ENCODE measurements around the gene SLC47A1.
"Not testable (repeated sequence)": the region's sequence is repeated elsewhere in the genome, so short reads cannot be mapped to it uniquely, and the experiment has no call there.

DNA sequence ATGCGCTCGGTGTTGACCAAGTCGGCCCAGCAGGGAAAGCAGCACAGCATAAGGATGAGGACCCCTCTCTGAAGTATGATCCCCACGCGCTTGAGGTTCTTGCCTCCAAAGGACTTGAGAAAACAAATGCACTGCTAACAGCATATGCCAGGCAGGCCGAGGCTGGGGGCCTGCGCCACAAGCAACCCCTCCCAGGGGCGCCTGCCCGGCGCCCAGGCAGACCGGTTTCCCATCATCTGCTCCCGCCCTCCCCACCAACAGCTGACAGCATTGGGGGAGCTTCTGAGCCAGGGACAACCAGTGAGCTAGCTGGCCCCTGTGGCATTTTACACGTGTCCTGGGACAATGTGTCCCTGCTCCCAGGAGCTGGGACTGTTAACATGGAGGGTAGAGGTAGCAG is 48.5 kb downstream of the SLC47A1 start:
- not testable (repeated sequence) for TF ChIP-seq HNRNPLL (IDR thresholded peaks at IDR 0.05; ENCODE audit: low read depth, low read length, poor library complexity, severe bottlenecking); ZBTB1 (CRISPR knock-in tag; IDR thresholded peaks at IDR 0.05; ENCODE audit: borderline replicate concordance, low read depth); GATA2 (CRISPR knock-in tag; IDR thresholded peaks at IDR 0.05); ZNF586 (CRISPR knock-in tag; conservative IDR thresholded peaks at IDR 0.05)
- TF ChIP-seq, protein P1, sequence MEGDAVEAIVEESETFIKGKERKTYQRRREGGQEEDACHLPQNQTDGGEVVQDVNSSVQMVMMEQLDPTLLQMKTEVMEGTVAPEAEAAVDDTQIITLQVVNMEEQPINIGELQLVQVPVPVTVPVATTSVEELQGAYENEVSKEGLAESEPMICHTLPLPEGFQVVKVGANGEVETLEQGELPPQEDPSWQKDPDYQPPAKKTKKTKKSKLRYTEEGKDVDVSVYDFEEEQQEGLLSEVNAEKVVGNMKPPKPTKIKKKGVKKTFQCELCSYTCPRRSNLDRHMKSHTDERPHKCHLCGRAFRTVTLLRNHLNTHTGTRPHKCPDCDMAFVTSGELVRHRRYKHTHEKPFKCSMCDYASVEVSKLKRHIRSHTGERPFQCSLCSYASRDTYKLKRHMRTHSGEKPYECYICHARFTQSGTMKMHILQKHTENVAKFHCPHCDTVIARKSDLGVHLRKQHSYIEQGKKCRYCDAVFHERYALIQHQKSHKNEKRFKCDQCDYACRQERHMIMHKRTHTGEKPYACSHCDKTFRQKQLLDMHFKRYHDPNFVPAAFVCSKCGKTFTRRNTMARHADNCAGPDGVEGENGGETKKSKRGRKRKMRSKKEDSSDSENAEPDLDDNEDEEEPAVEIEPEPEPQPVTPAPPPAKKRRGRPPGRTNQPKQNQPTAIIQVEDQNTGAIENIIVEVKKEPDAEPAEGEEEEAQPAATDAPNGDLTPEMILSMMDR (IDR thresholded peaks at IDR 0.05 in 2 of 3, conservative IDR thresholded peaks at IDR 0.05 in 1 of 3; ENCODE audit: insufficient read depth in 2 of 3, low read depth in 1 of 3, low read length in 3 of 3): not testable (repeated sequence)
- TF ChIP-seq, protein P2, sequence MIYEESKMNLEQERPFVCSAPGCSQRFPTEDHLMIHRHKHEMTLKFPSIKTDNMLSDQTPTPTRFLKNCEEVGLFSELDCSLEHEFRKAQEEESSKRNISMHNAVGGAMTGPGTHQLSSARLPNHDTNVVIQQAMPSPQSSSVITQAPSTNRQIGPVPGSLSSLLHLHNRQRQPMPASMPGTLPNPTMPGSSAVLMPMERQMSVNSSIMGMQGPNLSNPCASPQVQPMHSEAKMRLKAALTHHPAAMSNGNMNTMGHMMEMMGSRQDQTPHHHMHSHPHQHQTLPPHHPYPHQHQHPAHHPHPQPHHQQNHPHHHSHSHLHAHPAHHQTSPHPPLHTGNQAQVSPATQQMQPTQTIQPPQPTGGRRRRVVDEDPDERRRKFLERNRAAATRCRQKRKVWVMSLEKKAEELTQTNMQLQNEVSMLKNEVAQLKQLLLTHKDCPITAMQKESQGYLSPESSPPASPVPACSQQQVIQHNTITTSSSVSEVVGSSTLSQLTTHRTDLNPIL (CRISPR knock-in tag; IDR thresholded peaks at IDR 0.05): not testable (repeated sequence)

Data from K562 (cell line).